ENCODE measurements around the gene PDZK1IP1.
A peak's percentile ranks its signal among the peaks of the same experiment; 100 is the strongest.

Gene PDZK1IP1

GRCh38 chr1:47227341-47228232, 37.8 kb upstream of the PDZK1IP1 start:
- Histone ChIP-seq H3K4me1 (ENCODE audit: control extremely low read depth in 1 of 4, control insufficient read depth in 4 of 4, insufficient read depth in 4 of 4, low read length in 3 of 4) (peaks cover 0 to 78% (median 67%) of the 10 kb centered on the region in 4 experiments), H3K36me3 (ENCODE audit: control insufficient read depth in 4 of 4, insufficient read depth in 4 of 4, low read length in 3 of 4) (peaks cover 0 to 14% (median 5%) of the 10 kb centered on the region in 4 experiments), H3K27ac (ENCODE audit: insufficient read depth in 1 of 2, low read depth in 1 of 2, low read length in 2 of 2, poor library complexity in 1 of 2, severe bottlenecking in 2 of 2) (peak overlapping the region in 1 of 2 experiments; percentile 97), H3K9me3 (ENCODE audit: control extremely low read depth in 1 of 5, control insufficient read depth in 4 of 5, insufficient read depth in 2 of 5, low read depth in 1 of 5, low read length in 4 of 5) (no peaks in the 10 kb centered on the region), H3K4me3 (ENCODE audit: control insufficient read depth in 1 of 7, extremely low read depth in 1 of 7, insufficient read depth in 4 of 7, low read depth in 2 of 7, low read length in 6 of 7) (peak overlapping the region in 5 of 7 experiments; percentile 80 to 100 (median 96)), H3K27me3 (replicated peaks in 2 of 5; ENCODE audit: control insufficient read depth in 4 of 5, insufficient read depth in 5 of 5, low read length in 4 of 5) (no peaks in the 10 kb centered on the region)
- WGBS (ENCODE audit: insufficient coverage), result 86% methylated on average over 6 of the region's 7 CpGs
- POLR2A ChIA-PET, result interaction anchor here (1.1 to 1.7 kb wide), 2 partner anchors 10 to 18 kb away, joined by 3 to 4 read pairs; no protein-coding TSS in a partner anchor
- no peak for DNase-seq
- CTCF ChIA-PET, result interaction anchor here (0.8 to 3.4 kb wide), 11 partner anchors 9 to 50 kb away, joined by 3 to 24 read pairs (median 4); no protein-coding TSS in a partner anchor

DNA sequence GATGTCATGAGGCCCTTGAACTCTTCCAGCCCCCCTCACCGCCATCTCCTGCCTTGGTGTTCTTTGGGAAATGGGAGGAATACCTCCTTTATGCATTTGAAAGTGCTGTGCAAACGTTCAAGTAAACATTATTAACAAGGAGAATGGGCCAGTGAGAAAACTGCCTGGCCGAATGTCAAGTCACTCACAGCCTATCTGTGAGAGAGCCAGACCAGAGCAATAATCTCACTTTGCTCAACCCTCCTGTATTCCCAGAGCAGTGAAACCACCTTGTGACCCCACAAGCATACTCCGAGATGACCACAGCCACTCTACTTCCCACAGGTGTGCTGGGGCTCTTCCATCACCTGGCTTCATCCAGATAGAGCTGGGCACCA, 37.0 kb upstream of the PDZK1IP1 start:
- ChIA-PET CTCF (interaction anchor here (1.1 to 3.4 kb wide), 6 partner anchors 10 to 37 kb away, joined by 3 to 24 read pairs (median 12); no protein-coding TSS in a partner anchor), POLR2A (interaction anchor here (1.7 to 3.5 kb wide), 2 partner anchors 11 to 15 kb away, joined by 4 to 21 read pairs; no protein-coding TSS in a partner anchor)
- DNase-seq, result no peak
- Histone ChIP-seq H3K27me3 (replicated peaks in 2 of 5; ENCODE audit: control insufficient read depth in 4 of 5, insufficient read depth in 5 of 5, low read length in 4 of 5) (no peaks in the 10 kb centered on the region), H3K4me1 (ENCODE audit: control extremely low read depth in 1 of 4, control insufficient read depth in 4 of 4, insufficient read depth in 4 of 4, low read length in 3 of 4) (peaks cover 0 to 75% (median 64%) of the 10 kb centered on the region in 4 experiments), H3K9me3 (ENCODE audit: control extremely low read depth in 1 of 5, control insufficient read depth in 4 of 5, insufficient read depth in 2 of 5, low read depth in 1 of 5, low read length in 4 of 5) (no peaks in the 10 kb centered on the region), H3K36me3 (ENCODE audit: control insufficient read depth in 4 of 4, insufficient read depth in 4 of 4, low read length in 3 of 4) (peaks cover 0 to 22% (median 12%) of the 10 kb centered on the region in 4 experiments), H3K4me3 (ENCODE audit: control insufficient read depth in 1 of 7, extremely low read depth in 1 of 7, insufficient read depth in 4 of 7, low read depth in 2 of 7, low read length in 6 of 7) (peak overlapping the region in 5 of 7 experiments; percentile 23 to 85 (median 76)), H3K27ac (ENCODE audit: insufficient read depth in 1 of 2, low read depth in 1 of 2, low read length in 2 of 2, poor library complexity in 1 of 2, severe bottlenecking in 2 of 2) (peak overlapping the region in 1 of 2 experiments; percentile 97)
- 73% methylated on average over 3 of the region's 4 CpGs for WGBS (ENCODE audit: insufficient coverage)

- ChIA-PET POLR2A (interaction anchor here (1.2 to 3.5 kb wide), 3 partner anchors 11 to 45 kb away, joined by 3 to 21 read pairs (median 4); no protein-coding TSS in a partner anchor), CTCF (interaction anchor here (1.1 to 3.4 kb wide), 7 partner anchors 10 to 38 kb away, joined by 3 to 24 read pairs (median 9); no protein-coding TSS in a partner anchor)
- peak in 1 of 3 donors; percentile 28 for DNase-seq
- Histone ChIP-seq H3K4me3 (ENCODE audit: control insufficient read depth in 1 of 7, extremely low read depth in 1 of 7, insufficient read depth in 4 of 7, low read depth in 2 of 7, low read length in 6 of 7) (peak overlapping the region in 6 of 7 experiments; percentile 47 to 85 (median 64)), H3K4me1 (ENCODE audit: control extremely low read depth in 1 of 4, control insufficient read depth in 4 of 4, insufficient read depth in 4 of 4, low read length in 3 of 4) (peaks cover 0 to 70% (median 62%) of the 10 kb centered on the region in 4 experiments), H3K27me3 (replicated peaks in 2 of 5; ENCODE audit: control insufficient read depth in 4 of 5, insufficient read depth in 5 of 5, low read length in 4 of 5) (no peaks in the 10 kb centered on the region), H3K27ac (ENCODE audit: insufficient read depth in 1 of 2, low read depth in 1 of 2, low read length in 2 of 2, poor library complexity in 1 of 2, severe bottlenecking in 2 of 2) (peak overlapping the region in 1 of 2 experiments; percentile 97), H3K9me3 (ENCODE audit: control extremely low read depth in 1 of 5, control insufficient read depth in 4 of 5, insufficient read depth in 2 of 5, low read depth in 1 of 5, low read length in 4 of 5) (no peaks in the 10 kb centered on the region), H3K36me3 (ENCODE audit: control insufficient read depth in 4 of 4, insufficient read depth in 4 of 4, low read length in 3 of 4) (peaks cover 2 to 27% (median 18%) of the 10 kb centered on the region in 4 experiments)
- 24% methylated on average over 10 of the region's 19 CpGs for WGBS (ENCODE audit: insufficient coverage)
Measured at GRCh38 chr1:47226121-47226838, 36.4 kb upstream of the PDZK1IP1 start.

DNA sequence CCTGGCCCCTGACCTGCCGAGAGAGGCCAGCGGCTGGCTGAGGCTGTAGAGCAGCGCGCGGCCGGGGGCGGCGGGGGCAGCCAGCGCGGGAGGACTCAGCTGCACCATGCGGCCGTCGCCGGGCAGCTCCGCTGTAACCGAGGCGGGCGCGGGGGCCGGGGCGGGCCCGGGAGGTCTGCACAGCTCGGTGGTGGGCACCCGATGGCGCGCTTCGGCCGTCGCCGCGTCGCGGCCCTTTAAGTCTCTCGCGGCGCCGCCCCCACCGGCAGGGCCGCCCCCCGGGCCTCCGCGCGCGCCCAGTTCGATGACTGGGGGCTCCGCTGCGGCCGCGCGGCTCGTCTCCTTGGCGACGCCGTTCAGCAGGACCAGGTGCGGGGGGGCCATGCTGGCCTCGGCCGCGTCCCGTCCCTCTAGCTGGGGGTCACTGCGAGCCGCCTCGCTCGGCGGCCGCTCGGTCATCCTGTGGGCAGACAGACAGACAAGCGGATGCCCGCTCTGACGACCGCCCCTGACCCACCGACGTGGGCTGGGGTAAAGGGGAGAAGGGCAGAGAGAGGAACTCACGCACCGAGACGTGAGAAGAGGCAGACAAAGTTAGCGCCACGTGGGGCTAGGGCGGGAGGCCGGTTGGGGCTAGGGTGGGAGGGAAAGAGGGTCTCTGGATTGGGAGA, 35.7 kb upstream of the PDZK1IP1 start:
- Histone ChIP-seq H3K27ac (ENCODE audit: insufficient read depth in 1 of 2, low read depth in 1 of 2, low read length in 2 of 2, poor library complexity in 1 of 2, severe bottlenecking in 2 of 2) (peak overlapping the region in 1 of 2 experiments; percentile 97), H3K27me3 (replicated peaks in 2 of 5; ENCODE audit: control insufficient read depth in 4 of 5, insufficient read depth in 5 of 5, low read length in 4 of 5) (no peaks in the 10 kb centered on the region), H3K4me3 (ENCODE audit: control insufficient read depth in 1 of 7, extremely low read depth in 1 of 7, insufficient read depth in 4 of 7, low read depth in 2 of 7, low read length in 6 of 7) (peak overlapping the region; percentile 25 to 85 (median 67)), H3K4me1 (ENCODE audit: control extremely low read depth in 1 of 4, control insufficient read depth in 4 of 4, insufficient read depth in 4 of 4, low read length in 3 of 4) (peaks cover 0 to 68% (median 57%) of the 10 kb centered on the region in 4 experiments), H3K9me3 (ENCODE audit: control extremely low read depth in 1 of 5, control insufficient read depth in 4 of 5, insufficient read depth in 2 of 5, low read depth in 1 of 5, low read length in 4 of 5) (no peaks in the 10 kb centered on the region), H3K36me3 (ENCODE audit: control insufficient read depth in 4 of 4, insufficient read depth in 4 of 4, low read length in 3 of 4) (peaks cover 3 to 34% (median 24%) of the 10 kb centered on the region in 4 experiments)
- under 1% methylated on average over 51 of the region's 79 CpGs for WGBS (ENCODE audit: insufficient coverage)
- ChIA-PET POLR2A (interaction anchor here (0.7 to 3.5 kb wide), 4 partner anchors 10 to 44 kb away, joined by 3 to 21 read pairs (median 4); no protein-coding TSS in a partner anchor), CTCF (interaction anchor here (1.1 to 3.4 kb wide), 8 partner anchors 9 to 42 kb away, joined by 3 to 23 read pairs (median 6); no protein-coding TSS in a partner anchor)
- DNase-seq, result peak in 2 of 3 donors; percentile 46 to 52

GRCh38 chr1:47224676-47225399, 35.0 kb upstream of the PDZK1IP1 start:
- no peaks in the 10 kb centered on the region for H3K27me3 ChIP-seq (replicated peaks in 2 of 5; ENCODE audit: control insufficient read depth in 4 of 5, insufficient read depth in 5 of 5, low read length in 4 of 5)
- POLR2A ChIA-PET, result interaction anchor here (0.7 to 3.5 kb wide), 4 partner anchors 10 to 44 kb away, joined by 3 to 21 read pairs (median 4); no protein-coding TSS in a partner anchor
- DNase-seq, result peak in 2 of 3 donors; percentile 50 to 54

More at GRCh38 chr1:47224676-47225399, 35.0 kb upstream of the PDZK1IP1 start:
- Histone ChIP-seq H3K36me3 (ENCODE audit: control insufficient read depth in 4 of 4, insufficient read depth in 4 of 4, low read length in 3 of 4) (peaks cover 5 to 41% (median 30%) of the 10 kb centered on the region in 4 experiments), H3K9me3 (ENCODE audit: control extremely low read depth in 1 of 5, control insufficient read depth in 4 of 5, insufficient read depth in 2 of 5, low read depth in 1 of 5, low read length in 4 of 5) (no peaks in the 10 kb centered on the region), H3K27ac (ENCODE audit: insufficient read depth in 1 of 2, low read depth in 1 of 2, low read length in 2 of 2, poor library complexity in 1 of 2, severe bottlenecking in 2 of 2) (peak overlapping the region in 1 of 2 experiments; percentile 52), H3K4me1 (ENCODE audit: control extremely low read depth in 1 of 4, control insufficient read depth in 4 of 4, insufficient read depth in 4 of 4, low read length in 3 of 4) (peaks cover 0 to 63% (median 53%) of the 10 kb centered on the region in 4 experiments), H3K4me3 (ENCODE audit: control insufficient read depth in 1 of 7, extremely low read depth in 1 of 7, insufficient read depth in 4 of 7, low read depth in 2 of 7, low read length in 6 of 7) (peak overlapping the region in 6 of 7 experiments; percentile 24 to 76 (median 62))
- WGBS (ENCODE audit: insufficient coverage), result 7% methylated on average over 12 of the region's 30 CpGs
- CTCF ChIA-PET, result interaction anchor here (0.9 to 3.4 kb wide), 13 partner anchors 9 to 41 kb away, joined by 3 to 23 read pairs (median 4); no protein-coding TSS in a partner anchor

All from common myeloid progenitor, CD34-positive (primary cell).